Cerebellar nuclear complex (tissue), 1 donor: Measurements from ENCODE around the gene GDPD1.
"Not testable (repeated sequence)": the region's sequence is repeated elsewhere in the genome, so short reads cannot be mapped to it uniquely, and the experiment has no call there.

Experiments used
- DNase-seq, 2 experiments: peaks; one replicate each; lab custom pipeline; 2025; lab: John Stamatoyannopoulos, UW

The GDPD1 gene

DNA sequence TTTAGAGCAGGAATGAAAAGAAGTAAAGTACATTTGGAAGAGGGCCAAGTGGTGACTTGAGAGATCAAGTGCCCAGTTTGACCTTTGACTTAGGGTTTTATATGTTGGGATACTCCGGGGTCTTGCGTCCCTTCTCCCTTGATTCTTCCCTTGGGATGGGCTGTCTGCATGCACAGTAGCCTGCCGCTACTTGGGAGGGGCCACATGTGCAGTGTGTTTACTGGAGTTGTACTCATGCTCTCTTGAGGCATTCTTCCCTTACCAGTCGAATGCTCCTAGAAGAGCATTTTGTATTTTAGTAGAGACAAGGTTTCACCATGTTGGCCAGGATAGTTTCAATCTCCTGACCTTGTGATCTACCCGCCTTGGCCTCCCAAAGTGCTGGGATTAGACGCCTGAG lies 23.8 kb downstream of the GDPD1 start:
- no peak for DNase-seq

DNA sequence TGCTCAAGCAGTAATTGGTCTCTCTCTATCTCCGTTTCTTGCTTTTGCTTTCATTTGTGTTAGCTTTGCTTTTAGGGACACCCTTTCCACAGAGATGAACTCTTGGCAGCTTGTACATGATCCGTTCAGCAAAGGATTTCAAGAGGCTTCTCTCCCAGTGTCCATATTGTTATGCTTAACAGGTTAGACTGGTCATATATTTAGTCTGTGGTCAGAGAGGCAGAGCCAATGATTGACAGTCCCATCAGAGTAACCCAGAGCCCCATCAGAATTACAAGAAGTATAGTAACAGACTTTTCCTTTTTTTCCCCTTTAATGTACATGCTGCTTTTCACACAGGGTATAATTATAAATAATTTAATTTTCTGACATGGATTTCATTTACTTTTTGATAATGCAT lies 34.4 kb downstream of the GDPD1 start:
- DNase-seq = no peak

DNA sequence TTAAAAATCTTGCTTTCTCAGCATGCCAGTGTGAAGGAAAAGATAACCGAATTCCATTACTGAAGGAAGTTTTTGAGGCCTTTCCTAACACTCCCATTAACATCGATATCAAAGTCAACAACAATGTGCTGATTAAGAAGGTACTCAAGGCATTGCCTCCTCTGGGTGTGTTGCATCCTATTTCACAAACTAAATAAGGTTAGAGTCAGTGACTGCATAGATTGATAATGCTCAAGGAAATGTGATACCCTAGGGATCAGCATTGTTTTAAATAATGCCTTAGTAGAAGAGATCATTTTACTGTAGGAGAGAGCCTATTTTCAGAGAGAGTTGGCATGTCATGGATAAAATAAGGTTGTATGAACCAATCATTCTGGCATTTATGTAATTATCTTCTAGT lies 36.8 kb downstream of the GDPD1 start:
- no peak for DNase-seq

GRCh38 chr17:59260722-59261121 lies 40.4 kb downstream of the GDPD1 start:
- DNase-seq = no peak

DNA sequence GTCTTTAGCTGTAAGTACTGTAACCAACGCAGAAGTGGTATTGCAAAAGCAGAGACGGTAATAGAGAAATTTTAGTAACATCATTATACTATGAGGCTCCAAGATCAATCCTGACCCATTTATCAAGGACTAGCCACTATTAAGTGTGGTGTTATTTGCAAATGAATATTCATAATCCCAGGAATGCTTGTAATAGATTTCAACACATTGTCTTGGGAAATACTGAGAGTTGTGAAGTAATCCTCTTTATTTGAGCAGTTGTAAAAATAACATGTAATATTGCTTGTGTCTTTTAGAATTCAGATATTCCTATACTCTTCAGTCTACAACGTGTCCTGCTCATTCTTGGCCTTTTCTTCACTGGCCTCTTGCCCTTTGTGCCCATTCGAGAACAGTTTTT lies 46.4 kb downstream of the GDPD1 start:
- no peak for DNase-seq

DNA sequence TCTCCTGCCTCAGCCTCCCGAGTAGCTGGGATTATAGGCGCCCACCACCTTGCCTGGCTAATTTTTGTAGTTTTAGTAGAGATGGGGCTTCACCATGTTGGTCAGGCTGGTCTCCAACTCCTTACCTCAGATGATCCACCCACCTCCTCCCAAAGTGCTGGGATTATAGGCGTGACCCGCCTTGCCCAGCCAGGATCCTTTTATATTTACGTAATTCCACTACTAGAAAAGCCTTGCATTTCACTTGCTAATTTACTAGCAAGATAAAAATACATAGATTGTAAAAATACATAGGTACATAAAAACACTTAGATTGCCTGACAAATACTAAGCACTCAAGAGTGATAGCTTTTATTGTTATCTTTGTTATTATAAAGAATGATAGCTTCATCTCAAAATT lies 47.5 kb downstream of the GDPD1 start:
- DNase-seq = no peak

DNA sequence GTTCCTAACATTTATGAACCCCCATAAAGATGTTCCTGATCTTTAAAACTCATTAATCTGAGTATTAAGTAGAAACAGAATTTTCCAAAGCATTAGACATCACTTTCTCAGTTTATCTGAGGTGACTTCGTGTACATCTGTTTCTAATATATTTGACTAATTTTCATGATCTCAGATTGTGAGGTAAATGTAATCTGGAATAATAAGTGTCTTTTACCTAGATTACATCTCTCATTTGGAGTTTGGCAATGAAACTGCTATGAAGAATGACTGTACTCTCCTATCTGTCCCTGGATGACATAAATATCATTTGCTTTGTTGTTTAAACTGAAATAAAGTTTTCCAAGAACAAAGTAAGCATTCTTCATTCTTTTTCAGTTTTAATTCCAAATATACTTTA lies 55.3 kb downstream of the GDPD1 start:
- no peak for DNase-seq

DNA sequence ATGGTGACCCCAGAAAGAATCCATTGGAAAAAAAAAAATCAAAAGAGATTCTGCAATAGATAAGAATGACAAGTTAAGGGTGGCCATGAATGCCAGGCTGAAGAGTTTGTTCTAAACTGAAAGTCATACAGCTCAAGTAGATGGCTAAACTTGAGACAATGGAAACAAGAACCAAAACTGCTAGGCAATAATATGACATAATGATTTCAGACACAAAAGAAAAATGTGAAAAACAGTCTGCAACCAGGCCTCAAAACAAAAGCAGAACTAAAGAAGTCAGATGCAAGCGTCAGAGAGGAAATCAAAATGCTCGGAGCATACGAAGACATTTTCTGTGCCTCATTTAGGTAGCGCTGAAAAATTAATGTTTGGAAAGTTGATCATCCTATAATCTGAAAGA lies 56.7 kb downstream of the GDPD1 start:
- no peak for DNase-seq

DNA sequence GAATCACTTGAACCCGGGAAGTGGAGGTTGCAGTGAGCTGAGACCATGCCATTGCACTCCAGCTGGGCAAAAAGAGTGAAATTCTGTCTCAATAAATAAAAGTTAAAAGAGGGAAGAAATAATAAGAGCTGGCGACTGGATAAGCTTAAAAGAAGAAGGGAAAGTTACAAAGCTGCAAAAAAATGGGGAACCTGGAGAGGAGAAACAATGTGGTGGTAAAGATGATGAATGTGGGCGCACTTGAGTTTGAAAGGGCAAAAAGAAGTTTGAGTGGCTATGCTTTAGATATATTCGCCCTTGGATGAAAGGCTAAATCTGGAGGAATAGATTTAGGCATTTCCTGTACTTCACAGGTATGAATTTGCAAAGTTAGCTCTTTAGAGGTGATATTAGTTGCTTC lies 58.1 kb downstream of the GDPD1 start:
- no peak for DNase-seq

DNA sequence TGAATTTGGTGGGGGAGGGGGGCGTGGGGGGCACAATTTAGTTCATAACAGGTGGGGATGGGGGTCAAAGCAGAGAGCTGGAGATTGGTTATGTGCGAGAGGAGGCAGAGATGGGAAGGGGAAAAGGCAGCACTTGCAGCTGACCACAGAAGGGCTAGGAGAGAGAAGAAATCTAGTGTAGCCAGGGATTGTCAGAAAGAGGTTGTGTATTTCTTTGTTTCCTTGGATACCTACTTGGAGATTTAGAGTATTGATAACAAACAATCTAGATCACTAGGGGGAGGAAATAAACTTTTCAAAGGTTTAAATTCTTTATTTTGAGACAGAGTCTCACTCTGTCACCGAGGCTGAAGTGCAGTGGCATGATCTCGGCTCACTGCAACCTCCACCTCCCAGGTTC lies 64.0 kb downstream of the GDPD1 start:
- DNase-seq = no peak

DNA sequence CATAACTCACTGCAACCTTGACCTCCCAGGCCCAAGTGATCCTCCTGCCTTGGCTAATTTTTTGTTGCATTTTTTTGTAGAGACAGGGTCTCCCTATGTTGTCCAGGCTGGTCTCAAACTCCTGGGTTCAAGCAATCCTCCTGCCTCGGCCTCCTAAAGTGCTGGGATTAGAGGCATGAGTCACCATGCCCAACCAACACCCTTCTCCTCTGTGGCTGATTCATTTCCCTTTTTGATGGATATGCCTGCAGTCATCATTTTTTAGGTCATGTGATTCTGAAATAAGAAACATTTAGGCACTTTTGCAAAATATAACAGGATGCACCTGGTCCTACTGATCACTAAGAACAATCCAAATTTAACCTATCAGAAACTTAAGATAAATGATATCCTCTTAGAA lies 67.1 kb downstream of the GDPD1 start:
- no peak for DNase-seq

DNA sequence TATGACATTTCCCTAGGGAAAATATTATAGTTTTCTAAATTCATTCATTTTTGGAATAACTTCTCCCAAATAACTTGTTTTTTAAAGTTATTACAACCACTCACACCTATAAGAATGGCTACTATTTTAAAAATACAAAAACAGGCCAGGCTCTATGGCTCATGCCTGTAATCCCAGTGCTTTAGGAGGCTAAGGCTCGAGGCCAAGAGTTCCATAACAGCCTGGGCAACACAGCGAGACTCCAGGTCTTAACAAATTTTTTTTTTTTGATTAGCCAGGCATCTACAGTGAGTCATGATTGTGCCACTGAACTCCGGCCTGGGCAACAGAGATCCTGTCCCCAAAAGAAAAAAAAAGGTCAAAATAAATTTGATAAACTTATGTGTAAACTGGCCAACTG lies 67.6 kb downstream of the GDPD1 start:
- DNase-seq = no peak

GRCh38 chr17:59289981-59290301 lies 69.6 kb downstream of the GDPD1 start:
- no peak for DNase-seq

DNA sequence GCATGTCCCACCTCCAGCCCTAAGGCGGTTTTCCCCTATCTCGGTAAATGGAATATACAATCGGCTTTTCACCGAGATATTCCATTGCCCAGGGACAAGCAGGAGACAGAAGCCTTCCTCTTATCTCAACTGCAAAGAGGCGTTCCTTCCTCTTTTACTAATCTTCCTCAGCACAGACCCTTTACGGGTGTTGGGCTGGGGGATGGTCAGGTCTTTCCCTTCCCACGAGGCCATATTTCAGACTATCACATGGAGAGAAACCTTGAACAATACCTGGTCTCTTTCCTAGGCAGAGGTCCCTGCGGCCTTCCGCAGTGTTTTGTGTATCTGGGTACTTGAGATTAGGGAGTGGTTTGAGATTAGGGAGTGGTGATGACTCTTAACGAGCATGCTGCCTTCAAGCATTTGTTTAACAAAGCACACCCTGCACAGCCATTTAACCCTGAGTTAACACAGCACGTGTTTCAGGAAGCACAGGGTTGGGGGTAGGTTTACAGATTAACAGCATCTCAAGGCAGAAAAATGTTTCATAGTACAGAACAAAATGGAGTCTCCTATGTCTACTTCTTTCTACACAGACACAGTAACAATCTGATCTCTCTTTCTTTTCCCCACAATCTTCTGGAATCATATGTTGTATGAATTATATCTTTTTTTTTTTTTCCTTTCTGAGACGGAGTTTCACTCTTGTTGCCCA lies 70.1 kb downstream of the GDPD1 start:
- DNase-seq = not testable (repeated sequence)

DNA sequence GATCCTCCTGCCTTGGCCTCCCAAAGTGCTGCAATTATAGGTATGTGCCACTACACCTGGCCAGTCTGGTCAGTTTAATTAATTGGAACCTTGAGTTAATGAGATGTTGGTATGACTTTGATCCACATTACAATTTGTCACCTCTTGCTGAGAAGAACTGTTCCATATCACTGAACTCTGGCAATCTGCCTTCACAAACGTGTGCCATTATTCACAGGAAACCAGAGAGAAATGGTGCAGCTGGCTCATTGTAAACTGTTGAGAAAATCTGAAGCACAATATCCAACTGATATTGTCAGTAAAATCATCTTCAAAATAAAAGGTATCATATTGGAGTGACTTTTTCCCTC lies 71.8 kb downstream of the GDPD1 start:
- DNase-seq = no peak

DNA sequence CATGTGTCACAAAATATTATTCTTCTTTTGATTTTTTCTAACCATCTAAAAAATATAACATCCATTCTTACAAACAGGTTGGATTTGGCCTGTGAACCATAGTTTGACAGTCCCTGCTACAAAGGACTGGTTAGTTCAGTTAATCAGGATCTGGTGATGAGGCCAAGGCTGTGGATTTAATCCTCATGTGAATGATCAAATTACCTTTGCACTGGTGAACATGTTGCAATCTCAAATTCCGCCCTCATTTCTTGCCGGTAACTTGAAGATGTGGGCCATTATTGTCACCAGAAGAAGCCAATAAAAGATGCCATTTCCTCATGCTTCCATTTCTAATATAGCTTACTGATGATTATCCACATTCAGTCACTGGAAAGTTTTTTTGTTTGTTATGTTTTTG lies 75.9 kb downstream of the GDPD1 start:
- no peak for DNase-seq

- no peak for DNase-seq
Observed at GRCh38 chr17:59298521-59298920, 78.2 kb downstream of the GDPD1 start.

GRCh38 chr17:59299400-59300092 lies 79.2 kb downstream of the GDPD1 start:
- DNase-seq = no peak

DNA sequence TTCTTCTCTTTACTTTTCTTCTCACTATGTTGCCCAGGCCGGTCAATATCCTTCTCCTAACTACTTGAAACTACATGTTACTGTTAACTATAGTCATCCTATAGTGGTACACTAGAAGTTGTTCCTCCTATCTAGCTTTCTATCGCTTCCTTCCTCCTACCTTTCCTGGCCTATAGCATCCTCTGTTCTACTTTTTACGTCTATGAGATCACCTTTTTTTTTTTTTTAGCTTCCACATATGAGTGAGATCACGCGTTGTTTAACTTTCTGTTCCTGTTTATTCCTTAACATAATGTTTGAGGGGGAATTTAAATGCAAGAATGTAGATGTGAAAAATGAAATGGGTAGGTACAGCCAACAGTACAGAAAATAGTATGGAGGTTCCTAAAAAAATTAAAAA lies 80.6 kb downstream of the GDPD1 start:
- no peak for DNase-seq

DNA sequence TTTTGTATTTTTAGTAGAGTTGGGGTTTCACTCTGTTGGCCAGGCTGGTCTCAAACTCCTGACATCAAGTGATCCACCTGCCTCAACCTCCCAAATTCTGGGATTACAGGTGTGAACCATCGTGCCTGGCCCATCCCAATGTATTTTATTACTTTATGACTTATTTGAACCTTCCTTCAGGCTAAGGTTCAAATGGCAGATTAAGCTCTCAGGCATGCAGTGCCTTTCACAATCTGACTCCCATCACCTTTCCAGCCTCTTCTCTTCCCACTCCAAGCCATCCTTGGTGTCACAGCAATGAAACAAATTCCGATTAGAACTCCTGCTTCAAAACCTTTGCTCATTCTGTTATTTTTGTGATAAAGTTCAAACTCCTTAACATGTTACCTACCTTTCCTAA lies 84.5 kb downstream of the GDPD1 start:
- DNase-seq = no peak

DNA sequence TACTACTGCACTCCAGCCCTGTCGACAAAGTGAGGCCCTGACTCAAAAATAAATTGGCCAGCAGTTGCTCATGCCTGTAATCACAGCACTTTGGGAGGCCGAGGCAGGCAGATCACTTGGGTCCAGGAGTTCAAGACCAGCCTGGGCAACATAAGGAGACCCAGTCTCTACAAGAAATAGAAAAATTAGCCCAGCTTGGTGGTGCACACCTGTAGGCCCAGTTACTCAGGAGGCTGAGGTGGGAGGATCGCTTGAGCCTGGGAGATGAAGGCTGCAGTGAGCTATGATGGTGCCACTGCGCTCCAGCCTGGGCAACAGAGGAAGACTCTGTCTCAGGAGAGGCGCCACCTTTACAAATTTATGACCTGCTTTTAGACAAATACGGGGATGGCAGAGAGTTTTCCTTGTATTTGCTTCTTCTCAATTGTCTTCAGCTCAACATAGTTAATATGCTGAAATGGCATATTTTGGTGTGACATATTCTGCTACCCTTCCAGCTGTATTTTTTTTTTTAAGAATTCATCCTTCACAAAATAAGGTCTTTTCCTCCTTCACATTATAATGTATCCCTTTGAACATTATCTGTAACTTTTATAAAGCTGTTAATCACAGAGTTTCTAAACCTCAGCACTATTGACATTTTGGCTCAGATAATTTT lies 90.1 kb downstream of the GDPD1 start:
- no peak for DNase-seq

DNA sequence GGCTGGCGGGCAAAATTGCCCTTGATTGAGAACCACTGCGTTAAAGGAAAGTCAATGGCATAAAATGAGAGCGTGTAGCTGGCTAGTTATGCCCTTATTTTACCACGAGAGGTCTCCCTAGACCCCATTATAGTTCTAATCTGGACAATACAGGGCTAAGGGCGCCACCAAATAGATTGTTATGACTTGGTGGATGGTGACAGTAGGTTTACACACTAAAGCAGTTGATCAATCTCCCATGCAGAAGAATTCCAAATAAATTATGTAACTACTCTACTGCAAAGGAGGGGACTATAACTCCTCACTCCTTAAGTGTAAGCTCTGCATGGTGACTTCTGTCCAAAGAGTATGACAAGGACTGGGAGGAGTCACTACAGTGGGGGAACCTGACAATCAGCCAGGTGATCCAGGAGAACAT lies 90.7 kb downstream of the GDPD1 start:
- DNase-seq = peak in 1 of 2 experiments; percentile 46

DNA sequence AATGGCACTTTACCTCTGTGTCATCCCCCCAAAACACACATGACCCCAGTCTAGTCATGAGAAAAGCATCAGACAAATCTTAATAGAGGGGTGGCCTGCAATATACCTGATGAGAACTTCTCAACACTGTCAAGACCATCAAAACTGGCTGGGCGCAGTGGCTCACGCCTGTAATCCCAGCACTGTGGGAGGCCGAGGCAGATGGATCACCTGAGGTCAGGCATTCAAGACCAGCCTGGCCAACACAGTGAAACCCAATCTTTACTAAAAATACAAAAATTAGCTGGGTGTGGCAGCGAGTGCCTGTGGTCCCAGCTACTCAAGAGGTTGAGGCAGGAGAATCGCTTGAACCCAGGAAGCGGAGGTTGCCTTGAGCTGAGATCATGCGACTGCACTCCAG lies 91.2 kb downstream of the GDPD1 start:
- DNase-seq = not testable (repeated sequence)

GRCh38 chr17:59315866-59316265 lies 95.6 kb downstream of the GDPD1 start:
- no peak for DNase-seq
